Measurements from ENCODE around the gene TMEM187.

GRCh38 chrX:153965406-153965805 lies 7.1 kb upstream of the TMEM187 start:
- TF ChIP-seq, protein P1, sequence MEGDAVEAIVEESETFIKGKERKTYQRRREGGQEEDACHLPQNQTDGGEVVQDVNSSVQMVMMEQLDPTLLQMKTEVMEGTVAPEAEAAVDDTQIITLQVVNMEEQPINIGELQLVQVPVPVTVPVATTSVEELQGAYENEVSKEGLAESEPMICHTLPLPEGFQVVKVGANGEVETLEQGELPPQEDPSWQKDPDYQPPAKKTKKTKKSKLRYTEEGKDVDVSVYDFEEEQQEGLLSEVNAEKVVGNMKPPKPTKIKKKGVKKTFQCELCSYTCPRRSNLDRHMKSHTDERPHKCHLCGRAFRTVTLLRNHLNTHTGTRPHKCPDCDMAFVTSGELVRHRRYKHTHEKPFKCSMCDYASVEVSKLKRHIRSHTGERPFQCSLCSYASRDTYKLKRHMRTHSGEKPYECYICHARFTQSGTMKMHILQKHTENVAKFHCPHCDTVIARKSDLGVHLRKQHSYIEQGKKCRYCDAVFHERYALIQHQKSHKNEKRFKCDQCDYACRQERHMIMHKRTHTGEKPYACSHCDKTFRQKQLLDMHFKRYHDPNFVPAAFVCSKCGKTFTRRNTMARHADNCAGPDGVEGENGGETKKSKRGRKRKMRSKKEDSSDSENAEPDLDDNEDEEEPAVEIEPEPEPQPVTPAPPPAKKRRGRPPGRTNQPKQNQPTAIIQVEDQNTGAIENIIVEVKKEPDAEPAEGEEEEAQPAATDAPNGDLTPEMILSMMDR (IDR thresholded peaks at IDR 0.05) = no peak
- TF ChIP-seq POLR2A (IDR thresholded peaks at IDR 0.05) (no peak), POLR2AphosphoS5 (IDR thresholded peaks at IDR 0.05) (no peak)

Data from prostate gland (tissue), 2 donors.